ENCODE measurements around the gene SARM1. TPM values are rescaled to one million over a fixed set of nuclear protein-coding genes. Genes with fewer than 3 reads are reported as not detected.

SARM1 gene
- total and polyA plus RNA-seq, 4 donors, result 13.1 to 52.0 (median 34.3) TPM

DNA sequence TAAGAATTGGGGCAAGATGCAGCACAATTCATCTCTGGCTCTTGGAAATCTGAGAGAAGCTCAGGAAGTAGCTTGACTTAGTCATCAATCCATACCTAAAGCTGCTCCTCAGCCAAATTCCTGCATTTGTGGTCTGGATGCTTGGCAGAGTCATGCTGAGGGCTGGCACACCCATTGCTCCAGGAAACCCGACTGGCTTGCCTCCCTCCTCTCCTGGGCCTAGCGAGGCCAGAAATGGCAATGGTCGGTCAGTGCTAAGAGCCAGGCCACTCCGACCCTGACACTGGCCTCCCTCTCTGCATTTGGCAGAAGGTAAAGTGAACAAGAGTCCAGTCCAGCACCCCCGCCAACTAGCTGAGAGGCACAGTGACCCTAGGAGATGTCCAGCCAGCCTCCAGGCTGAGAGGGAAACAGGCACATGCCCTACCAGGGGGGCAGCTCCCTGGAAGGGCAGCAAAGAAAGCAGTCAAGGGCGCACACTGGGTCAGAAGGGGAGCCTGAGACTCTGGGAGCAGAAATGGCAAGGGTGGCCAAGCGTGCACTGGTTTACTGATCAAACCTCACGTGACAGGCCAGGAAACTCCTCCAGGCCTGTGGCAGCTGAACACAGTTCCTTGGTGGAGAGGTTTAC is 24.1 kb upstream of the SARM1 start:
- Histone ChIP-seq H3K4me1 (ENCODE audit: control insufficient read depth, insufficient read depth, low read length) (peaks cover 5% of the 10 kb centered on the region), H3K27ac (ENCODE audit: low read depth, low read length) (no peak overlapping the region), H3K9me3 (ENCODE audit: control insufficient read depth, insufficient read depth, low read length) (no peaks in the 10 kb centered on the region), H3K27me3 (ENCODE audit: control insufficient read depth, insufficient read depth, low read length) (no peaks in the 10 kb centered on the region), H3K4me3 (ENCODE audit: low read depth, low read length) (no peak overlapping the region), H3K36me3 (ENCODE audit: control insufficient read depth, insufficient read depth, low read length) (peaks cover 87% of the 10 kb centered on the region)
- no peak for DNase-seq (ENCODE audit: low read depth in 4 of 6, low spot score in 6 of 6)
- WGBS (ENCODE audit: insufficient coverage), result 94% methylated on average over 8 of the region's 8 CpGs

DNA sequence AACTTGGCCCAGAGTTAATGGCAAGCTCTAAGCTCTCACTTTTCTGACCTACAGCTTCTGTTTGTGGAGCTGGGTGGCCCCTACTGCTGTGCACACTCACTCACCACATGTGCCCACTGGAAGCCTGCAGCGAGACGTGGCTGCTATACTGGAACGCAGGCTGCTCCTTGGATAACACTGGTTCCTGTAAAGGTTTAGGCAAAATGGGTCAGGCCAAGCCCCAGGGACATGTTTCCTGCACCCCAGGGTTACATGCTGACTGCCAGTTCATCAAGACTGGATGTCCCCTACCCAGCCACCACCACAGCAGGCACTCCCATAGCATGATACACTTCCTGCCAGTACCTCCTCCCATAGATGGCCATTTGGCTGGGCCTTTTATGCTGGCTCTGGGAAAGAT is 22.5 kb upstream of the SARM1 start:
- H3K36me3 ChIP-seq (ENCODE audit: control insufficient read depth, insufficient read depth, low read length), result peaks cover 86% of the 10 kb centered on the region
- no peaks in the 10 kb centered on the region for H3K9me3 ChIP-seq (ENCODE audit: control insufficient read depth, insufficient read depth, low read length)
- no peak for DNase-seq (ENCODE audit: low read depth in 4 of 6, low spot score in 6 of 6)
- H3K27ac ChIP-seq (ENCODE audit: low read depth, low read length), result no peak overlapping the region
- H3K4me3 ChIP-seq (ENCODE audit: low read depth, low read length), result no peak overlapping the region
- peaks cover 5% of the 10 kb centered on the region for H3K4me1 ChIP-seq (ENCODE audit: control insufficient read depth, insufficient read depth, low read length)
- H3K27me3 ChIP-seq (ENCODE audit: control insufficient read depth, insufficient read depth, low read length), result no peaks in the 10 kb centered on the region
- 74% methylated on average over 3 of the region's 3 CpGs for WGBS (ENCODE audit: insufficient coverage)

DNA sequence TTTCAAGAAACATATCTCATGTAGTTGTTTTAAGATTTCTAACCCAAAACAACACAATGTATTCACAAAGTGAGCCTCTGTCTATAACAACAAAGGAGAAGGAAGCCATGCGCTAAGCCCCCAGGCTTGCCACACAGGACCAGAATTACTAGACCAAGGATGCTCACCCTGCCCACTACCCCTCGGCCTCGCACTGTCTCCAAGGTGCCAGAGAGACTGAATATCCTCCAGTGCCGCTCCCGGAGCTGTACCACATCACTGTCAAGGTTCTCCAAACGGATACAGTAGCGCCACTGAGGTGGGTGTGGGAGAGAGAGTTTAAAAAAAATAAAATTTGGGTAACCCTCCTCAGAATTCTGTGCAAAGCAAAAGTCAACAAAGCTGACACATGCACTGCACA is 21.2 kb upstream of the SARM1 start:
- Histone ChIP-seq H3K36me3 (ENCODE audit: control insufficient read depth, insufficient read depth, low read length) (peaks cover 85% of the 10 kb centered on the region), H3K27me3 (ENCODE audit: control insufficient read depth, insufficient read depth, low read length) (no peaks in the 10 kb centered on the region), H3K4me1 (ENCODE audit: control insufficient read depth, insufficient read depth, low read length) (peaks cover 5% of the 10 kb centered on the region), H3K4me3 (ENCODE audit: low read depth, low read length) (no peak overlapping the region), H3K9me3 (ENCODE audit: control insufficient read depth, insufficient read depth, low read length) (no peaks in the 10 kb centered on the region), H3K27ac (ENCODE audit: low read depth, low read length) (no peak overlapping the region)
- DNase-seq (ENCODE audit: low read depth in 4 of 6, low spot score in 6 of 6), result no peak
- 100% methylated on average over 6 of the region's 7 CpGs for WGBS (ENCODE audit: insufficient coverage)

DNA sequence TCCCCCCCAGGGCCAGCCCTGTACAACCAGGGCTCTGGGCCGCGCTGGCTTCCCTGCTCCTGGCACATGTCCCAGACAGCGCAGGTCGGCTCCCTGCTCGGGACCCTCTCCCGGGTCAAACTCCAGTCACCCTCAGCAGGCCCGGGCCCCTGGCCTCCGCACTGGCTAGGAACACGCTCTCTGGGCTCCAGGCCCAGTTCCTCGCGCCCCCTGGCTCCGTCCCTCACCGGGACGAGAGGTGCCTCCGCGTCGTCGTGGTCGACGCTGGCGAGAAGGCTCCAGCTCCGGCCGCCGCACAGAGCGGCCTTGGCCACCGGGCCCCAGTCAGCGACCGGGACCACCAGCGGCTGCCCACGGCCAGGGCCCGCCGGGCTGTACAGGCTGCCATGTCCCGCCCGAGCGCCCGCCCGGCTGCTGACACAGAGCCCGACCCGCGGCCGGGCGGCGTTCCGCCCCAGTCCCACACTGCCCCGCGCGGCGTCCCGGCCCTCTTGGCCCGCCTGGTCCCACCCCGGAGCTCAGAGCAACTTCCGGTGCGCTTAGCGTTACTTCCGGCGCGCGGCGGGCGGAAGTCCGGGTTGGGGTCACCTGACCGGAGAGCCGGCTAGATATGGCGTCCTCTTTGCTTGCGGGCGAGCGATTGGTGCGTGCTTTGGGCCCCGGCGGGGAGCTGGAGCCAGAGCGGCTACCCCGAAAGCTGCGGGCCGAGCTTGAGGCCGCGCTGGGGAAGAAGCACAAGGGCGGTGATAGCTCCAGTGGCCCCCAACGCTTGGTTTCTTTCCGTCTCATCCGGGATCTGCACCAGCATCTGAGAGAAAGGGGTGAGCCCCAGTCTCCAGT is 14.2 kb upstream of the SARM1 start, which contains the start of gene POLDIP2:
Gene POLDIP2 (minus strand): TSS at position 467 of the 840 bp plus-strand sequence. CDS start 79 bp downstream, at position 388.
- H3K27ac ChIP-seq (ENCODE audit: low read depth, low read length), result no peak within 1 kb of the TSS
- H3K4me3 ChIP-seq (ENCODE audit: low read depth, low read length), result peak within 1 kb of the TSS; percentile 80
- H3K9me3 ChIP-seq (ENCODE audit: control insufficient read depth, insufficient read depth, low read length), result no peaks in the 10 kb centered on the region
- H3K27me3 ChIP-seq (ENCODE audit: control insufficient read depth, insufficient read depth, low read length), result no peaks in the 10 kb centered on the region
- DNase-seq (ENCODE audit: low read depth in 4 of 6, low spot score in 6 of 6), result peak; percentile 87 to 98 (median 92)
- H3K36me3 ChIP-seq (ENCODE audit: control insufficient read depth, insufficient read depth, low read length), result peaks cover 55% of the 10 kb centered on the region
- H3K4me1 ChIP-seq (ENCODE audit: control insufficient read depth, insufficient read depth, low read length), result peaks cover 7% of the 10 kb centered on the region
- WGBS (ENCODE audit: insufficient coverage), result 0% methylated on average over 80 of the region's 80 CpGs

DNA sequence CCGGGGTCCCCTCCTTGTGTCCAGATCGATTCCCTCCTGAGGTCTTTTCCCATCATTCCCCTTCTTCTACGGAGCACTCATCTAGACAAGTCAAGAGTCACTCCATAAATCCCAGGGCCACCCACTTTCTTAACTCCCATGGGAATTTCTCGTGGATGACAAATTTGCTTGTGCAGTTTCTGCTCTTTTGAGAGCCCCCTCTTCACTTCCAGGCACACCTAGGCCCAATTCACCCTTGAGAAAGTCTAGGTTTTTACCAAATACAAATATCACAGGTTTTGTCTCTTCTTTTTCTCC is 13.6 kb upstream of the SARM1 start:
- Histone ChIP-seq H3K4me1 (ENCODE audit: control insufficient read depth, insufficient read depth, low read length) (peaks cover 7% of the 10 kb centered on the region), H3K36me3 (ENCODE audit: control insufficient read depth, insufficient read depth, low read length) (peaks cover 54% of the 10 kb centered on the region), H3K27ac (ENCODE audit: low read depth, low read length) (no peak overlapping the region), H3K9me3 (ENCODE audit: control insufficient read depth, insufficient read depth, low read length) (no peaks in the 10 kb centered on the region), H3K27me3 (ENCODE audit: control insufficient read depth, insufficient read depth, low read length) (no peaks in the 10 kb centered on the region), H3K4me3 (ENCODE audit: low read depth, low read length) (peak overlapping the region; percentile 80)
- WGBS (ENCODE audit: insufficient coverage), result 3% methylated on average over 4 of the region's 4 CpGs
- DNase-seq (ENCODE audit: low read depth in 4 of 6, low spot score in 6 of 6), result no peak

DNA sequence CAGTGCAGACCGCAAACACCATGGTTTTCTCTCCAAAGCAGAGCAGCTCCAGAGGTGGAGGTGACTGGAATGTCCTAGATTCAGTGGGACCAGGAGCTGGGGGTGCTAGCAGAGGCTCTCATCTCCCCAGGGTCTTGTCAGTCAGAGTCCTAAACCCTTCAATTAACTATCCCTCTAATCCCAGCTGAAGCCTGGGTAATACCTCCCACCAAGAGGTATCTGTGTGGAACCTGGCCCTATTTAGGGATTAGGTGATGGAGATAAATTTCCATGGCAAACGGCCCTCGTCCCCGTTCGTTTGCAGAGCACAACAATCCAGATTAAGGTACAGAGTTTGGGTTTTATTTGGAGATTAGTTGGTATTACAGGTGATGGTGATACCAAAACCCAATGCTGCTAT is 8.3 kb upstream of the SARM1 start:
- H3K4me3 ChIP-seq (ENCODE audit: low read depth, low read length), result no peak overlapping the region
- no peaks in the 10 kb centered on the region for H3K27me3 ChIP-seq (ENCODE audit: control insufficient read depth, insufficient read depth, low read length)
- no CpG with 5 or more reads among the region's 5 CpGs for WGBS (ENCODE audit: insufficient coverage)
- no peak for DNase-seq (ENCODE audit: low read depth in 4 of 6, low spot score in 6 of 6)
- peaks cover 74% of the 10 kb centered on the region for H3K36me3 ChIP-seq (ENCODE audit: control insufficient read depth, insufficient read depth, low read length)
- no peaks in the 10 kb centered on the region for H3K9me3 ChIP-seq (ENCODE audit: control insufficient read depth, insufficient read depth, low read length)
- no peaks in the 10 kb centered on the region for H3K4me1 ChIP-seq (ENCODE audit: control insufficient read depth, insufficient read depth, low read length)
- H3K27ac ChIP-seq (ENCODE audit: low read depth, low read length), result no peak overlapping the region

DNA sequence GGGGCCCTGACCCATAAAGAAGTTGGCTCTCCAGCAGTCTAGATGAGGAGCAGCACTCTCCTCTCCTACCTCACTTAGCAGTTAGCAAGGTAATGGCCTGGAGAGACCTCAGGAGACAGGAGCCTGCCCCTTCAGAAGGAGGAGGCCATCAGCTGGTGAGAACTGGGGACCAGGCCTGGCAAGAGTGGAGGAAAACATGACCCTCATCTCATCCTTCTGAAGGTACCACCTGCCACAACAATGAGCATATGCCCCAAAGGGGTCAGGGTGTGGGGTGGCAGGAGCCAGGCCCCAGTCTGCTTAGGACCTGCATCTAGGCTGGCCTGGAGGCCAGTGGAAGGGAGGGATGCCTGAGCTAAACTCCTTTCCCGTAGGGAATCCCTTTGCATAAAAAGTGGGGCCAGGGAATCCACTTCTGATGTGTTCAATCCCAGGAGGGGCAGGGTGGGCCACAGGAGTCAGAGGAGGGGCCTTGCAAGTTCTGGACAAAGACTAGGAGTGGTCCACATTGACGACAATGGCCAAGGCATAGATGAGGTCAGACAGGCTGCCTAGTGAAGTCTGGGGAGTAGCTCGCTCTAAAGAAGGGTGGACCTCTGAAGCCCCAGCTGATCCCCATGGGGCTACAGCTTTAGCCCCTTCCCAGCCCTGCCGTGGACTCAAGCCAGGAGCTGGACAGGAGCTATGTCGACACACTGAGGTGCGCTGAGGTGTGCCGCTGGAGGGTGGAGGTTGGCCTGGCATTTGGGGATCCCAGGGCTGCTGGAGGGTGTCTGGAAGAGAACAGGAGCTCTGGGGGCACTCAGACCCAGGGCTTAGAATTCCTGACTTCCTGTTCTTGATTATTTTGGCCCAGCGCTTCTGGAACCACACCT is 7.5 kb upstream of the SARM1 start:
- WGBS (ENCODE audit: insufficient coverage), result 95% methylated on average over 7 of the region's 8 CpGs
- Histone ChIP-seq H3K4me3 (ENCODE audit: low read depth, low read length) (no peak overlapping the region), H3K27ac (ENCODE audit: low read depth, low read length) (no peak overlapping the region), H3K9me3 (ENCODE audit: control insufficient read depth, insufficient read depth, low read length) (no peaks in the 10 kb centered on the region), H3K27me3 (ENCODE audit: control insufficient read depth, insufficient read depth, low read length) (no peaks in the 10 kb centered on the region), H3K36me3 (ENCODE audit: control insufficient read depth, insufficient read depth, low read length) (peaks cover 74% of the 10 kb centered on the region), H3K4me1 (ENCODE audit: control insufficient read depth, insufficient read depth, low read length) (no peaks in the 10 kb centered on the region)
- no peak for DNase-seq (ENCODE audit: low read depth in 4 of 6, low spot score in 6 of 6)

DNA sequence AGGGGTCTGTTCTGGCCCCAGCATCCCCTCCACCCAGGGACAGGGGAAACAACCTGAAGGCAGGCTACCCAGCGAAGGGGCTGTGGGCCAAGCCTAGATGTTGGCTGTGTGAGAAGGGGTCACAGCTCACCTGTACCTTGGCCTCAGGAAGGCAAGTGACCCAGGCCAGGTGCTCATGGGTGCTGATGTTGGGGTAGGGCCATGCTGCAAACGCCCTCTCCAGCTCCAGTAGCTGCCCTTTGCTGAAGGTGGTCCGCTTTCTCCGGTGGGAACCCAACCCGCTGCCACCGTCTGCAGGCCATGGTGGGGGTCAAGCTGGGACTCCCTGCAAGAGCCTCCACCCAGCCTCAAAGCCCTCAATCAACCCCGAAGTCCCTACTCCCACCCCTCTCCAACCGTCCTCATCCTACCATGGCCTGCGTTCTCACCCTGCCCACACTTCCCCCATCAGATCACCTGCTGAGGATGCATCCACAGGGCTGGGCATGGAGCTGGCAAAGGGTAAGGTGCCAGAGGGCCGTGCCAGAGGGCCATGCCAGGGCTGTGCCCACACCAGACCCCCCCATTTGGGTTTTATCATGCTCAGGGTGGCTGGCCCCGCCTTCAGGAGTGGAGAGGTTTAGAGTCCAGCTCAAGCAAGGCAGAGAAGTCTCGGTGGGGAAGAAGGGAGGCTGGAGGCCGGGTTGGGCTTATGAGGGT is 6.7 kb upstream of the SARM1 start, which contains the start of gene SEBOX:
Gene SEBOX (minus strand): TSS at position 535 of the 699 bp plus-strand sequence. CDS start 48 bp downstream, at position 487.
- DNase-seq (ENCODE audit: low read depth in 4 of 6, low spot score in 6 of 6), result no peak
- Histone ChIP-seq H3K9me3 (ENCODE audit: control insufficient read depth, insufficient read depth, low read length) (no peaks in the 10 kb centered on the region), H3K36me3 (ENCODE audit: control insufficient read depth, insufficient read depth, low read length) (peaks cover 71% of the 10 kb centered on the region), H3K27ac (ENCODE audit: low read depth, low read length) (no peak within 1 kb of the TSS), H3K4me1 (ENCODE audit: control insufficient read depth, insufficient read depth, low read length) (peaks cover under 1% of the 10 kb centered on the region), H3K4me3 (ENCODE audit: low read depth, low read length) (no peak within 1 kb of the TSS), H3K27me3 (ENCODE audit: control insufficient read depth, insufficient read depth, low read length) (no peaks in the 10 kb centered on the region)
- WGBS (ENCODE audit: insufficient coverage), result 91% methylated on average over 9 of the region's 13 CpGs

DNA sequence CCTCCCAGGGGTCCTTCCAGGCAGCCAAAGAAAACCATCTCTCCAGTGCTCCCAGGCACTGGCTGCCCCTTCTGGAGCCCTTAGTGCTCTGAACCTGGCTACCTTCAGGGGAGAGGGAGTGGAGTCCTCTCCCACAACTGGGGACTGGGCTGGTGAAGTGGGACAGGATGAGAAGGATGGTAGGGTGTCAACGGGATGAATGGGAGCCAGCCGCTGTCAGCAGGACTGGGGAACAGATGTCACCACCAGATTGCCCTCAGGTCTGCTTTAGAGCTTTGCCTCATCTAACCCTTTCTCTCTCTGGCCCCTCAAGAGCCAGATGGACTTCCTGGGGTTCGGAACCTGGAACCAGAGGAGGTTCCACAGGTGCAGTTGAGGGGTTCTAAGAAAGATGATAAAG is 6.0 kb upstream of the SARM1 start:
- WGBS (ENCODE audit: insufficient coverage), result no CpG with 5 or more reads among the region's 3 CpGs
- H3K36me3 ChIP-seq (ENCODE audit: control insufficient read depth, insufficient read depth, low read length), result peaks cover 67% of the 10 kb centered on the region

More for the DNA sequence above, 6.0 kb upstream of the SARM1 start:
- Histone ChIP-seq H3K27me3 (ENCODE audit: control insufficient read depth, insufficient read depth, low read length) (no peaks in the 10 kb centered on the region), H3K4me3 (ENCODE audit: low read depth, low read length) (no peak overlapping the region), H3K27ac (ENCODE audit: low read depth, low read length) (no peak overlapping the region), H3K9me3 (ENCODE audit: control insufficient read depth, insufficient read depth, low read length) (no peaks in the 10 kb centered on the region), H3K4me1 (ENCODE audit: control insufficient read depth, insufficient read depth, low read length) (peaks cover 5% of the 10 kb centered on the region)
- DNase-seq (ENCODE audit: low read depth in 4 of 6, low spot score in 6 of 6), result no peak
